A549 (cell line): ENCODE data around the gene NEK5.

Source experiments
- MAX ChIP-seq: IDR thresholded peaks from 2 replicates; pipeline ENCODE4 v1.6.1; 2012
- PBX3 ChIP-seq: IDR thresholded peaks from 2 replicates; pipeline ENCODE4 v1.6.1; 2012

DNA sequence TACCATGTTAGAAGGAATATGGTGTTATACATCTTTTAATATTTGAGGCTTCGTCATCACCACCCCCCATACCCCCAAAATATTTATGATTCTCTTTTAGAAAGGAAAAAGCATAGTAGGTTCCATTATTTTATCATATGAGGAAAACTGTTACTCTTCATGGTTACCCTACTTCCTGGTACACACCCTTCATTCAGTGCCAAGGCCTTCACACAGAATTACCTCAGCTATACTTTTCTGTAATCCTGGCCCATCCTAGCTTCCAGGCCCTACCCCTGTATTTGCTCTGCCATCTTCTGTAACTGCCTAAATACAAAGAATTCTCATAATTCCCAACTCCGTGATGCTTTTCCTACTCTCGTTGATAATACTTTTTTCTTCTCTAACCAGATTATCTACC lies 108.7 kb downstream of the NEK5 start:
- no peak for TF ChIP-seq PBX3
- no peak for TF ChIP-seq MAX
